ENCODE measurements around the gene INHBC. TPM values are rescaled to one million over a fixed set of nuclear protein-coding genes. Genes with fewer than 3 reads are reported as not detected.

INHBC gene
- total RNA-seq, 1 experiment from 2014 or later: not detected

DNA sequence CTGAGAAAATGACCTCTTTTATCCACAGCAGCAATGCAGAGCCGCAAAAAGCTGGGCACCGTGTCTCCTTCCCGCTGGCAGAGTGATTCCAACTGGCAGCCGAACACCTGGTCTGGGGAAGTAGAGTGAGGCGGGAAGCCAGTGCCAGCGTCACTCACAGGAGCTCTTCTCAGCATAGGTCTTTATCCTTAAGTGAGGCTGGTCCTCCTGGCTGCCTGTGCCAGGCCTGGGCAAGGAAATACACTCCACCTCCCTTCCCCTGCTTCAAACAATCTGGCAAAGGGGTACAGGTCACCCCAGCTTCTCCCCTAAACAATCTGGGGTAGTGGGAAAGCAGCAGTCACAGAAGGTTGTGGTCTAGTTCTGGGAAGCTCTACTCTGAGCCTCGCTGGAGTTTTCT is 40.3 kb downstream of the INHBC start:
- peak; percentile 54 for DNase-seq
- peaks cover 2% of the 10 kb centered on the region for H3K36me3 ChIP-seq (replicated peaks; ENCODE audit: control insufficient read depth, insufficient read depth, low read length)
- H3K27me3 ChIP-seq (ENCODE audit: control insufficient read depth, insufficient read depth, low read length): peaks cover 49% of the 10 kb centered on the region
- peak overlapping the region; percentile 43; the same call in 1 of the 2 replicates for H3K4me3 ChIP-seq (ENCODE audit: insufficient read depth, low read depth, low read length)

DNA sequence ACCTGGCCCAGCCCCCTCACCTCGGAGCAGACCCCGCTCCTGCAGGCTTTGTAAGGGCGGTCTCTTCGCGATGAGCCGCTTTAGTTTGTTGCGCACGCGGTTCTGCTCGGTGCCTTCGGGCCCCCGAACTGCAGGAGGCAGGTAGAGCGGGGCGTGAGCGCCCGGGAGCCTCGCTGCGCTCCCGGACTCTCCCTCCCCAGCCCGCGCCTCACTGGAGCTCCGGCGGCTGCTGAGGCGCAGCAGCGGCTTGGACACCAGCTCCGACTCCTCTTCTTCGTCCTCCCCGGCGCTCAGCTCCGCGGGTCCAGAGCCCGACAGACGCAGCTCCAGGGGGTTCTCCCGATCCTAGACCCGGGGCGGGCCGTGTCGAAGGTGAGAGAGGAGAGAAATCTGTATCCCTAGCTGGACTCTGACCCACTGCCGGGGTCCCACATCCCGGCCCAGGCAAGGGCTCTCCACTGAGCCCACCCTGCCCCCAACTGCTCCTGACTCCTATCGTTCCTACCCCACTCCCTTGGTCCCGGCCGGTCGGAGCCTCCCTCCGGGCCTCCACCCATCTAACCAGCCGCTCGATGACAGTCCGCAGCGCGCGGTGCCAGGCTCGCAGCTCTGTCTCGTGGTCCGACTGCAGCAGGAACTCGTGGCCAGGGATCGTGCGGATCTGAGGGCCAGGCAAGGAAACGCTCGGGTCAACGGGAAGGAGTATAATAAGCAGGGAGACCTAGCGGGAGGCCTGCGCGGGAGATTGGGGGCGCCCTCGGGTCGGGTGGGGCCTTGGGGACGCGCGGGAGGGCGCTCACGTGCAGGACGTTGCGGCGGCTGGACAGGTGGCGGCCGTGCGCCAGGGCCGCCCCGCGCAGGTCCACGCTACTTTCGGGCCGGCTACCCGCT is 40.9 kb downstream of the INHBC start:
- H3K36me3 ChIP-seq (replicated peaks; ENCODE audit: control insufficient read depth, insufficient read depth, low read length): no peaks in the 10 kb centered on the region
- H3K4me3 ChIP-seq (ENCODE audit: insufficient read depth, low read depth, low read length): peak overlapping the region; percentile 43
- DNase-seq: peak; percentile 86
- H3K27me3 ChIP-seq (ENCODE audit: control insufficient read depth, insufficient read depth, low read length): peaks cover 49% of the 10 kb centered on the region

DNA sequence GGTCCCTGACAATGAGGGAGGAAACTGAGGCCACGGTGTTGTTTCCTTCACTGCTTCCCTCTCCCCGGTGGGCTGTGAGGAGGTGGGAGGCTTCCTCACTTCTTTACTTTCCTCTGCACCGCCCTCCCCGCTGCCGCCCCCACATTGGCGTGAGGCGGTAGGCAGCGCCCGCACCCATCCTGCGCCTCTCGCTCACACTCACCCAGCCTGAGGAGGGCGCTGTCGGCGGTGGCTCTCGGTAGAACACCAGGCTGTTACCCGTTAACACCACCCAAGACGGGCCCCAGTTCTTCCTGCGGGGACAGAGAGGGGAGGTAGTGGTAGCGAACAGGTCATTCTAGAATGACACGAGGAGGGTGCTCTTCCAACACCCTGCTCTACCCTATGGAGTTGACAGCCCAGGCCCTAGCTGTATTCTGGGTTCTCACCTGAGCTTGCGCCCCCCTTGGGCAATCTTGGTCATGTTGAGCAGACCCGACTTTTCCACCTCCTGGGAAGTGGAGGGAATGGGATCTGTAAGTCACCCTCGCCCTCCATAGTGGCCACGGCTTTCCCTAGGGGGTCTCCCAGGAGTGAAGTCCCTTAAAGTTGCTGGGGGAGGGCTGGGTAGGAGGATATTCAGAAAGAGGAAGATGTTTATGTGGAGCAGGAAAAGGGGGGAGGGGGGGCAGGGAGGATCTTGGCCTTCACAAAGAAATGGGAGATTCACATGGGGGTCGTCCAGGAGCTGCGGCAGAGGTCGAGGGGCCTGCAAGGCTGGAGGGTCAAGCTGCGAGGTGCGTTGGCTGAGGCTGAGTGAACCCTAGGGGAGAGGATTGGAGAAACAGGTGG is 41.8 kb downstream of the INHBC start:
- no peak for DNase-seq
- Histone ChIP-seq H3K27me3 (ENCODE audit: control insufficient read depth, insufficient read depth, low read length) (peaks cover 49% of the 10 kb centered on the region), H3K36me3 (replicated peaks; ENCODE audit: control insufficient read depth, insufficient read depth, low read length) (no peaks in the 10 kb centered on the region), H3K4me3 (ENCODE audit: insufficient read depth, low read depth, low read length) (peak overlapping the region; percentile 43)

DNA sequence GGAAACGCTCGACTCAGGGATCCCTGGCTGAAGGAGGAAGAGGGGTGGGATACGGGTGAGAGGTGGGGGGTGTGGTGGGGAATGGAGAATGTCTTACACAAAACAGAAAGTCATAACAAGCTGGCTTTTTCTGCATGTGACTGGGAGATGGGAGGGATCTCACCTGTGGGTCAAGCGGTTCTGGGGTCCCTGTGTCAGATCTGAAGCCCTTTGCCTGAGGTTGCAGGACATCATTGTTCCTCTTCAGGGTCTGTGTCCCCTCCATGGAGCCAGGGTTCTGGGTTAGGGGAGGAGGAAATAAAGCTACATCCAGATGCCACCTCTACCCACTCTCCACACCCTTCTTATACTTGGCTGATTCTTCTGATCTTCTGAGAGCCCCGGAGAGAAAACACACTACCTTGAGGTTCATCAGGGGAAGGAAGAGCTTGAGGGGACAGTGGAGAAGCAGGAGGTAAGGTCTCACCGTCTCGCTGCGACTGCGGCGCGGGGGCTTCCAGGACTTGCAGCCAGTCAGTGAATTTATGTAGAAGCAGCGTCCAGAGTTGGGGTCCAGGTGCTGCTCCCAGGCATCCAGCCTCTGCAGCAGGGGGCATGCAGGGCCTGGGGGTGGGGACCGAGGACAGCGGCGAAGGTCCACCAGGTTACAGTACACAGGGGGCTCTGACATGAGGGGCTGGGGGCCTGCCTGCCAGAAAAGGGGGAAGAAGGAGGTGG is 42.6 kb downstream of the INHBC start:
- Histone ChIP-seq H3K36me3 (replicated peaks; ENCODE audit: control insufficient read depth, insufficient read depth, low read length) (no peaks in the 10 kb centered on the region), H3K27me3 (ENCODE audit: control insufficient read depth, insufficient read depth, low read length) (peaks cover 48% of the 10 kb centered on the region), H3K4me3 (ENCODE audit: insufficient read depth, low read depth, low read length) (no peak overlapping the region)
- no peak for DNase-seq

DNA sequence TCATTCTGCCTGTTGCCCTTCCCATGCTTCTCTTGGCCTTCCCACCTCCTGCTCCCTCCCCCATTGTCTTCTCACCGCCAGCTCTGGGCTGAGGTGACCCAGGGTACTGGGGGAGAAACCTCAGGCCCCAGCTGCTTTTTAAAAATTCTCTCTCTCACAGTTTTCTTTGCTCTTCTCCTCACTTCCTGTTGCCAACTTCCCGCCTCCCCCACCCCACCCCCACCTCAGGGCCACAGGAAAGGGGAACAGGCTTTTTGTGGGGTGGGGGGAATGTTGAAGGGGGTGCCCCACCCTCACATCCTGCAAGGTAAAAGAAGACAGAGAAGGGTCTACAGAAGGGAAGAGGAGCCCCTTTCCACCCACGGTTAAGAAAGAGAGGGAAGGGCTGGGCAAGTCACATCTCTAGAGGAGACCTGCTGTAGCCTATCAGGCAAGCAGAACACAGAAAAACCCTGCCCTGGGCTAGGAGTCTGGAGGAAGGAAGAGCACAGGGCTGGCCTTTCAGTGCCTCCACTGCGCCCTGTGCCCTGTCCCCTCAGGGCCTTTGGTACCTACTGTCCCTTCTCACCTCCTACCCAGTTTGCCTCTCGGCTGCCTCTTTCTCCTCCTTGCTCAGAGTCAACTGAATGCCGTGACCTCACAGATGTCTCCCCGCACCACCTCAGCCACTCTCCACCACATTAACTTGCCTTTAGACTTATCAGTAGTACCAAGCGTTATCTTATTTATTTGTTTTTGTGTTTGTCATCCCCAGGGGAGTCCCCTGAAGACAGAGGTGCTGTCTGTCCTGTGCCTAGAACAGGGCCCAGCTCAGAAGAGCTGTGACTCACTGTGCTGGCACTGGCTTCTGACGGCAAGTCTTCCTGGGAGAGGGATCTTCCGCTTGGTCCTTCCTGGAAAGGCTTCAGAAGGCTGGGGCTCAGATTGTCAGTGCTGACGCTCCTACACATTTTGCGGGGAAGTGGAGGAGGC is 43.4 kb downstream of the INHBC start:
- no peak for DNase-seq
- no peaks in the 10 kb centered on the region for H3K36me3 ChIP-seq (replicated peaks; ENCODE audit: control insufficient read depth, insufficient read depth, low read length)
- H3K4me3 ChIP-seq (ENCODE audit: insufficient read depth, low read depth, low read length): no peak overlapping the region
- H3K27me3 ChIP-seq (ENCODE audit: control insufficient read depth, insufficient read depth, low read length): peaks cover 41% of the 10 kb centered on the region

DNA sequence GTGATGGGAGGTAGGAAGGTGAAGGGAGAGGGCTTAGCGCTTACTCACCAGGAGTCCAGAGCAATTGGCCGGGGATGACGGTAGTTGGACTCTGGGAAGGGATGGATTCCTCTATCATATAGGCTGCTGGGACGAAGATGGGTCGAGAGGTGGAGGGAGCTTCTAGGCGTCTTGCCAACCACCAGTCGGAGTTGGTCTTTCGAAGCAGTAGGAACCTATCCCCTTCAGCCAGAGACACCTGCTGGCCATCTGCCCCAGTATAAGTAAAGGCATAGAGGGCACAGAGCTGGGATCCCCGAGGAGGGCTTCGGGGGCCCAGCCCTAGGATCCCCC is 44.4 kb downstream of the INHBC start:
- Histone ChIP-seq H3K36me3 (replicated peaks; ENCODE audit: control insufficient read depth, insufficient read depth, low read length) (no peaks in the 10 kb centered on the region), H3K4me3 (ENCODE audit: insufficient read depth, low read depth, low read length) (no peak overlapping the region), H3K27me3 (ENCODE audit: control insufficient read depth, insufficient read depth, low read length) (peaks cover 33% of the 10 kb centered on the region)
- DNase-seq: no peak

DNA sequence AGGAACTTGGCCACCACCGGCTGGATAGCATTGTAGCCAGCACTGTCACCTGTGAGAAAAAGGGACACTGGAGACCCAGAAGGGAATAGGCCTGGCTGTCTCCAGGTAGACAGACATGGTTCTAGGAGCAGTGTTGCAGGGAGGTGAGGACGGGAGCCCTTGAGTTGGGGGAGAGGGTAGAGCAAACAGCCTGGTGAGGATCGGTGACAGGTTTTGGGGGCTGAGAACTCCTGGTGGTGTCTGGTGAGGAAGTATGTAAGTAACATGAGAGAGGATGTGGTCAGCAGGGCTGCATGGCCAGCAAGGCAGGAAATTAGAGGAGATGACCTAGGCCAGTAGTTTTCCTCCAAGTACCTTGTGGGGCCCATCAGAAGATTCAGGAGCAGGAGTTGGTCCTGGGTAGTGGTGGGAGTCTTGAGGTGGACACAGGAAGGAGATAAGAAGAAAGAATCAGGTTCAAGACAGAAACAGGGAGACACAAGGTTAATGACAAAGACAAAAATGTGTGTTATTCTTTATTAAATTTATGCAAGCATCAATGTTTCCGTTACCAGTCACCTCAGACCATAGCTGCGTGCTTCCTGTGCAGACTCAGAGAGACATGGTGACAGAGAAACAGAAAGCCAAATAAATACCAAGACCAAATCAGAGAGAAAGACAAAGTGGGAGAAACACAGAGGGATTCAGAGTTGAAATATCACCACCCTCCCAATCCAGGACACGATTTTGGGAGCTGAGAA is 45.0 kb downstream of the INHBC start, which contains the start of gene ARHGAP9:
ARHGAP9 (minus strand) TSS at position 491 of the 740 bp plus-strand sequence; CDS start at position 31, 460 bp downstream.
- Histone ChIP-seq H3K36me3 (replicated peaks; ENCODE audit: control insufficient read depth, insufficient read depth, low read length) (no peaks in the 10 kb centered on the region), H3K4me3 (ENCODE audit: insufficient read depth, low read depth, low read length) (no peak within 1 kb of the TSS), H3K27me3 (ENCODE audit: control insufficient read depth, insufficient read depth, low read length) (peaks cover 28% of the 10 kb centered on the region)
- no peak for DNase-seq

DNA sequence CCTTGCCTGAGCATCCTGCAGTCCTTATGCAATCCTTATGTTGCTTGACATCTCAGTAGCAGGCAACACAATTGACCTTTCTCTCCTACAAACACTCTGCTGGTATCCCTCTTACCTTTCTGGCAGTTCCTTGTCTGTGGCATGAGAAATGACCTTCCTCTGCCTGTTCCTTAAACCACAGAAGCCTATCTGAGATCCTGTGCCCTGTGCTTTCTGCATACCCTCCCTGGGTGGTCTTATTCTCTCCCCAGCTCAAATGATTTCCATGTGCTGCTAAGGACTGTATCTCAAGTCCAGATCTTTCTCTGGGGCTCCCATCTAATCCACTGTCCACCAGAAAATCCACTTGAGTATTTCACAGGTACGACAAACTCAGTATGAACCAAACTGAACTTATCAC is 47.1 kb downstream of the INHBC start:
- peaks cover 7% of the 10 kb centered on the region for H3K27me3 ChIP-seq (ENCODE audit: control insufficient read depth, insufficient read depth, low read length)
- H3K36me3 ChIP-seq (replicated peaks; ENCODE audit: control insufficient read depth, insufficient read depth, low read length): no peaks in the 10 kb centered on the region
- H3K4me3 ChIP-seq (ENCODE audit: insufficient read depth, low read depth, low read length): no peak overlapping the region
- DNase-seq: peak; percentile 17

DNA sequence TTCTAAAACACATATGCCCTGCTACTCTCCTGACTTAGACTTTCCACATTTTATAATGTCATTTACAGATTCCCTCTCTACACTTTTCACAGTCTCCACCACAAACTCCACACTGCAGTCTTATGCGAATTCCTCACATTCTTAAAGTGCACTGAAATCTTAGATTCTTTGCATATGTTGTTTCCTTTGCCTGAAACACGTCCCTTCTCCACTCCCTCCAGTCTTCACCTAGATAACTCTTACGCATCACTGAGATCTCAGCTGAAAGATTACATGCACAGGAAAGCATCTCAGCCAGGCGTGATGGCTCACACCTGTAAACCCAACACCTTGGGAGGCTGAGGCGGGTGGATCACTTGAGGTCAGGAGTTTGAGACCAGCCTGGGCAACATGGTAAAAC is 48.9 kb downstream of the INHBC start:
- no peak for DNase-seq
- no peaks in the 10 kb centered on the region for H3K36me3 ChIP-seq (replicated peaks; ENCODE audit: control insufficient read depth, insufficient read depth, low read length)
- H3K27me3 ChIP-seq (ENCODE audit: control insufficient read depth, insufficient read depth, low read length): no peaks in the 10 kb centered on the region; the same call in 1 of the 2 replicates
- H3K4me3 ChIP-seq (ENCODE audit: insufficient read depth, low read depth, low read length): no peak overlapping the region

DNA sequence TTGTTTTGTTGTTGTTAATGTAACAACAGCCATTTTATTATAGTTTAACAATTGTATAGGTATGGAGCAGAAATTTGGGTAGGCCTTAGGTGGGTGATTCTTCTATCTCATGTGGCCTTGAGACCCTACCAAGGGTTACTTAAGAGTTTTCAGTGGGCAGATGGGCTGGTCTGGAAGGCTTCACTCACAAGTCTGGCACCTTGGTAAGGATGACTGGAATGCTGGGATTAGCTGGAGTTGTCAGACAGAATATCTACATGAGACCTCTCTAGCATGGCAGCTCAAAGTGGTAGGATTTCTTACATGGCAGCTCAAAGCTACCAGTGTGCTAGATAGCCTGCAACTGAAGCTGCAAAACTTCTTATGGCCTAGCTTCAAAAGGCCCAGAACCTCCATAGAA is 51.1 kb downstream of the INHBC start:
- no peak overlapping the region for H3K4me3 ChIP-seq (ENCODE audit: insufficient read depth, low read depth, low read length)
- H3K27me3 ChIP-seq (ENCODE audit: control insufficient read depth, insufficient read depth, low read length): no peaks in the 10 kb centered on the region
- peaks cover 18% of the 10 kb centered on the region for H3K36me3 ChIP-seq (replicated peaks; ENCODE audit: control insufficient read depth, insufficient read depth, low read length)
- no peak for DNase-seq

DNA sequence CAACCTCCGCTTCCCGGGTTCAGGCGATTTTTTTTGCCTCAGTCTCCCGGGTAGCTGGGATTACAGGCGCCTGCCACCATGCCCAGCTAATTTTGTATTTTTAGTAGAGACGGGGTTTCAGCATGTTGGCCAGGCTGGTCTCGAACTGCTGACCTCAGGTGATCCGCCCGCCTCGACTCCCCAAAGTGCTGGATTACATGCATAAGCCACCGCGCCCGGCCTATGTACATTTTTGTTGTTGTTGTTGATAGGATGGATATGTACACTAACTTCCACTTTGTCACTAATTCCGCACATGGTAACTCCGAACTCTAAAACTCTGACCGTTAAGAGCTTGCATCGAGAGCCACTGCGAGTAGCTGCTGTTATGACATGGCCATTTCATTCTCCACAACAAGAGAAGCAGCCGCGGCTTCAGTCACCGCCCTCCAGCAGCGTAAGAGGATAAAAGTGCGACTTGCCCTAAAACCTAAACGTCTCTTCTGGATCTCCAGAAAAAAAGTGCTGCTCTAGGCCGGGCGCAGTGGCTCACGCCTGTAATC is 52.5 kb downstream of the INHBC start:
- H3K4me3 ChIP-seq (ENCODE audit: insufficient read depth, low read depth, low read length): no peak overlapping the region
- no peak for DNase-seq
- H3K36me3 ChIP-seq (replicated peaks; ENCODE audit: control insufficient read depth, insufficient read depth, low read length): peaks cover 29% of the 10 kb centered on the region
- no peaks in the 10 kb centered on the region for H3K27me3 ChIP-seq (ENCODE audit: control insufficient read depth, insufficient read depth, low read length)

DNA sequence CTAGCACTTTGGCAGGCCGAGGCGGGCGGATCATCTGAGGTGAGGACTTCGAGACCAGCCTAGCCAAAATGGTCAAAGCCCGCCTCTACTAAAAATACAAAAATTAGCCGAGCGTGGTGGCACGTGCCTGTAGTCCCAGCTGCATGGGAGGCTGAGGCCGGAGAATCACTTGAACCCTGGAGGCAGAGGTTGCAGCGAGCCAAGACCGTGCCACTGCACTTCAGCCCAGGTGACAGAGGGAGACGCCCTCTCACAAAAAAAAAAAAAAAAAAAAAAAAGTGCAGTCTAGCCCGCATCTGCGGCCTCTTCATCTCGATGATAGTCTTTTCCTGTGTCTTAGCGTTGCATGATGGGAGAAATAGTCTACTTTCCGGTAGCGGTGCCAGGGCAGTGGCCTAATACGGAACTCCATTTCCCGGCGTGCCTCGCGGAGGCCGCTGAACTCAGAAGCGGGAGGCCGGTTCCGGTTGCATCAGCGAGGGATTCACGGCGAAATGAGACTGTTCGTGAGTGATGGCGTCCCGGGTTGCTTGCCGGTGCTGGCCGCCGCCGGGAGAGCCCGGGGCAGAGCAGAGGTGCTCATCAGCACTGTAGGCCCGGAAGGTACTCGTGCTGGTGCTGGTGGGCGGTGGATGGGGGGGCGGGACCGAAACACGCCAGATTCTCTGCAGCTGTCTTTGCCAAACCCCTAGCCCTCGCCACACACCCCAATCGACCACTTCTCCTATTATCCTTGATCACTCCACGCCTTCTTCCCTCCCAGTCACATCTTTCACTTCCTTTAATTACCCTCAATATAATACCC is 53.2 kb downstream of the INHBC start, which contains the start of gene MARS1:
MARS1 (plus strand) TSS at position 472 of the 805 bp plus-strand sequence; CDS start at position 495, 23 bp downstream.
- H3K4me3 ChIP-seq (ENCODE audit: insufficient read depth, low read depth, low read length): peak within 1 kb of the TSS; percentile 100
- H3K36me3 ChIP-seq (replicated peaks; ENCODE audit: control insufficient read depth, insufficient read depth, low read length): peaks cover 34% of the 10 kb centered on the region
- DNase-seq: peak; percentile 87
- no peaks in the 10 kb centered on the region for H3K27me3 ChIP-seq (ENCODE audit: control insufficient read depth, insufficient read depth, low read length)

Data from H7 (cell line).